ENCODE data around the gene PLXDC2.

PLXDC2 gene

GRCh38 chr10:20090831-20091230, 274.6 kb downstream of the PLXDC2 start:
- DNase-seq: no peak
- TF ChIP-seq POLR2A (IDR thresholded peaks at IDR 0.05; ENCODE audit: low read length): no peak
- TF ChIP-seq GATA1 (IDR thresholded peaks at IDR 0.05; ENCODE audit: low read depth, low read length): no peak

GRCh38 chr10:20091698-20092097, 275.5 kb downstream of the PLXDC2 start:
- no peak for DNase-seq
- TF ChIP-seq GATA1 (IDR thresholded peaks at IDR 0.05; ENCODE audit: low read depth, low read length) (no peak), POLR2A (IDR thresholded peaks at IDR 0.05; ENCODE audit: low read length) (no peak)

GRCh38 chr10:20093600-20093999, 277.4 kb downstream of the PLXDC2 start:
- TF ChIP-seq POLR2A (IDR thresholded peaks at IDR 0.05; ENCODE audit: low read length): no peak
- TF ChIP-seq GATA1 (IDR thresholded peaks at IDR 0.05; ENCODE audit: low read depth, low read length): no peak
- DNase-seq: no peak

- TF ChIP-seq POLR2A (IDR thresholded peaks at IDR 0.05; ENCODE audit: low read length) (no peak), GATA1 (IDR thresholded peaks at IDR 0.05; ENCODE audit: low read depth, low read length) (no peak)
- DNase-seq: no peak
Measured at GRCh38 chr10:20094226-20094976, 278.2 kb downstream of the PLXDC2 start.

GRCh38 chr10:20100171-20100570, 283.9 kb downstream of the PLXDC2 start:
- TF ChIP-seq GATA1 (IDR thresholded peaks at IDR 0.05; ENCODE audit: low read depth, low read length) (no peak), POLR2A (IDR thresholded peaks at IDR 0.05; ENCODE audit: low read length) (no peak)
- no peak for DNase-seq

GRCh38 chr10:20105236-20105635, 289.0 kb downstream of the PLXDC2 start:
- TF ChIP-seq GATA1 (IDR thresholded peaks at IDR 0.05; ENCODE audit: low read depth, low read length) (no peak), POLR2A (IDR thresholded peaks at IDR 0.05; ENCODE audit: low read length) (no peak)
- no peak for DNase-seq

GRCh38 chr10:20105931-20106330, 289.7 kb downstream of the PLXDC2 start:
- DNase-seq: no peak

GRCh38 chr10:20108021-20108420, 291.8 kb downstream of the PLXDC2 start:
- TF ChIP-seq POLR2A (IDR thresholded peaks at IDR 0.05; ENCODE audit: low read length) (no peak), GATA1 (IDR thresholded peaks at IDR 0.05; ENCODE audit: low read depth, low read length) (no peak)
- no peak for DNase-seq

More at GRCh38 chr10:20105931-20106330, 289.7 kb downstream of the PLXDC2 start:
- no peak for TF ChIP-seq POLR2A (IDR thresholded peaks at IDR 0.05; ENCODE audit: low read length)

GRCh38 chr10:20109613-20110012, 293.4 kb downstream of the PLXDC2 start:
- TF ChIP-seq POLR2A (IDR thresholded peaks at IDR 0.05; ENCODE audit: low read length) (no peak), GATA1 (IDR thresholded peaks at IDR 0.05; ENCODE audit: low read depth, low read length) (no peak)
- no peak for DNase-seq

GRCh38 chr10:20110125-20111100, 294.2 kb downstream of the PLXDC2 start:
- TF ChIP-seq GATA1 (IDR thresholded peaks at IDR 0.05; ENCODE audit: low read depth, low read length) (no peak), POLR2A (IDR thresholded peaks at IDR 0.05; ENCODE audit: low read length) (no peak)
- no peak for DNase-seq

GRCh38 chr10:20114179-20114578, 297.9 kb downstream of the PLXDC2 start:
- DNase-seq: no peak
- TF ChIP-seq GATA1 (IDR thresholded peaks at IDR 0.05; ENCODE audit: low read depth, low read length) (no peak), POLR2A (IDR thresholded peaks at IDR 0.05; ENCODE audit: low read length) (no peak)

GRCh38 chr10:20115894-20116293, 299.7 kb downstream of the PLXDC2 start:
- TF ChIP-seq POLR2A (IDR thresholded peaks at IDR 0.05; ENCODE audit: low read length) (no peak), GATA1 (IDR thresholded peaks at IDR 0.05; ENCODE audit: low read depth, low read length) (no peak)
- DNase-seq: no peak

GRCh38 chr10:20117471-20117870, 301.2 kb downstream of the PLXDC2 start:
- TF ChIP-seq GATA1 (IDR thresholded peaks at IDR 0.05; ENCODE audit: low read depth, low read length): no peak
- no peak for TF ChIP-seq POLR2A (IDR thresholded peaks at IDR 0.05; ENCODE audit: low read length)

GRCh38 chr10:20118119-20118518, 301.9 kb downstream of the PLXDC2 start:
- DNase-seq: no peak
- TF ChIP-seq GATA1 (IDR thresholded peaks at IDR 0.05; ENCODE audit: low read depth, low read length) (no peak), POLR2A (IDR thresholded peaks at IDR 0.05; ENCODE audit: low read length) (no peak)

More at GRCh38 chr10:20117471-20117870, 301.2 kb downstream of the PLXDC2 start:
- no peak for DNase-seq

Data from erythroblast (primary cell).